Liver (tissue), 9 donors: ENCODE data around the gene EFNB3. TPM values are rescaled to one million over a fixed set of nuclear protein-coding genes. Genes with fewer than 3 reads are reported as not detected.

ENCODE experiments used
- DNase-seq: peaks from one replicate; pipeline ENCODE4 v3.0.0-alpha.2; 2017; ENCODE audit warnings: low spot score
- H3K27ac ChIP-seq, 2 donors: one replicate each; pipeline ENCODE4 v1.7.0; 2013; ENCODE audit warnings: inconsistent platforms in 2 of 2, low read length in 2 of 2, control low read depth in 1 of 2, low read depth in 1 of 2, mild to moderate bottlenecking in 1 of 2
- H3K27me3 ChIP-seq, 4 donors: one replicate each; pipeline versions ENCODE4 v1.6.1 to v1.7.0; 2013; ENCODE audit warnings: low read length in 3 of 4, inconsistent platforms in 1 of 4, mild to moderate bottlenecking in 1 of 4, moderate library complexity in 1 of 4; ENCODE audit not compliant: control insufficient read depth in 4 of 4, insufficient read depth in 4 of 4
- H3K36me3 ChIP-seq, 4 donors: one replicate each; pipeline versions ENCODE4 v1.6.1 to v1.7.0; 2013; ENCODE audit warnings: low read length in 3 of 4, mild to moderate bottlenecking in 3 of 4, low read depth in 1 of 4, moderate library complexity in 1 of 4; ENCODE audit not compliant: control insufficient read depth in 4 of 4, insufficient read depth in 3 of 4
- H3K4me1 ChIP-seq, 4 donors: one replicate each; pipeline versions ENCODE4 v1.6.1 to v1.7.0; 2013; ENCODE audit warnings: low read length in 3 of 4, mild to moderate bottlenecking in 3 of 4, moderate library complexity in 1 of 4; ENCODE audit not compliant: control insufficient read depth in 4 of 4, insufficient read depth in 4 of 4
- H3K4me3 ChIP-seq, 3 donors: one replicate each; pipeline versions ENCODE4 v1.6.1 to v1.7.0; 2013; ENCODE audit warnings: low read length in 3 of 3, control low read depth in 1 of 3, low read depth in 1 of 3, mild to moderate bottlenecking in 1 of 3
- H3K9ac ChIP-seq, 2 donors: one replicate each; pipeline ENCODE4 v1.7.0; 2013; ENCODE audit warnings: low read length in 2 of 2, mild to moderate bottlenecking in 2 of 2, moderate library complexity in 2 of 2, control low read depth in 1 of 2, low read depth in 1 of 2
- H3K9me3 ChIP-seq, 4 donors: one replicate each; pipeline versions ENCODE4 v1.6.1 to v1.7.0; 2013; ENCODE audit warnings: low read length in 3 of 4; ENCODE audit not compliant: control insufficient read depth in 4 of 4
- ATF3 ChIP-seq: IDR thresholded peaks from 2 replicates; pipeline ENCODE4 v1.6.1; 2016; ENCODE audit warnings: antibody characterized with exemption
- EGR1 ChIP-seq, 2 donors: IDR thresholded peaks; 2 replicates each; pipeline ENCODE4 v1.6.1; 2016 to 2018; ENCODE audit warnings: antibody characterized with exemption in 2 of 2, low read depth in 2 of 2
- FOXA2 ChIP-seq: IDR thresholded peaks from 2 replicates; pipeline ENCODE4 v1.6.1; 2016; ENCODE audit warnings: antibody characterized with exemption
- GABPA ChIP-seq, 2 donors: IDR thresholded peaks in 1 of 2; conservative IDR thresholded peaks in 1 of 2; 2 replicates each; pipeline ENCODE4 v1.6.1; 2016; ENCODE audit warnings: antibody characterized with exemption in 2 of 2, mild to moderate bottlenecking in 1 of 2, moderate library complexity in 1 of 2
- HNF4A ChIP-seq, 2 donors: conservative IDR thresholded peaks; 2 replicates each; pipeline ENCODE4 v1.6.1; 2016; ENCODE audit warnings: antibody characterized with exemption in 2 of 2, mild to moderate bottlenecking in 2 of 2
- HNF4G ChIP-seq: IDR thresholded peaks from 2 replicates; pipeline ENCODE4 v1.6.1; 2016; ENCODE audit warnings: antibody characterized with exemption
- JUND ChIP-seq, 2 donors: IDR thresholded peaks; 2 replicates each; pipeline ENCODE4 v1.6.1; 2016; ENCODE audit warnings: antibody characterized with exemption in 2 of 2
- MAX ChIP-seq: IDR thresholded peaks from 2 replicates; pipeline ENCODE4 v1.6.1; 2016; ENCODE audit warnings: antibody characterized with exemption
- NR2F2 ChIP-seq: IDR thresholded peaks from 2 replicates; pipeline ENCODE4 v1.6.1; 2016; ENCODE audit warnings: antibody characterized with exemption
- REST ChIP-seq: IDR thresholded peaks from 2 replicates; pipeline ENCODE4 v1.6.1; 2016; ENCODE audit warnings: antibody characterized with exemption, mild to moderate bottlenecking
- SP1 ChIP-seq: IDR thresholded peaks from 2 replicates; pipeline ENCODE4 v1.6.1; 2018; ENCODE audit warnings: antibody characterized with exemption, mild to moderate bottlenecking
- TAF1 ChIP-seq: conservative IDR thresholded peaks from 2 replicates; pipeline ENCODE4 v1.6.1; 2016; ENCODE audit warnings: antibody characterized with exemption, mild to moderate bottlenecking
- ZBTB33 ChIP-seq: IDR thresholded peaks from 2 replicates; pipeline ENCODE4 v1.6.1; 2016; ENCODE audit warnings: antibody characterized with exemption
- WGBS: extraction: QIAGEN DNeasy Blood & Tissue Kit; methylation state at CpG from one replicate; pipeline ENCODE4 v1.1.7; 2013; 5-methylcytosine and 5-hydroxymethylcytosine counted together
- polyA plus RNA-seq, 2 donors: library from polyadenylated mRNA; stranded (reverse) in 1 of 2; unstranded in 1 of 2; fragments of 200-250 nt in 1 of 2; fragments of >200 nt in 1 of 2; fragmentation: Nextera tagmentation in 1 of 2; extraction: Ambion mirVana in 1 of 2; gene quantifications; one replicate each; pipeline versions ENCODE4 v1.2.1 to v1.2.3, GENCODE V29; 2013 to 2015
- total RNA-seq, 2 donors: library from RNA; depleted of rRNA; stranded (reverse); fragments of >200 nt; gene quantifications; one replicate each; pipeline ENCODE4 v1.2.3, GENCODE V29; 2014
- donor health status: healthy.
- donor health status: healthy.
- donor health status: healthy.
- donor health status: healthy.
- donor health status: healthy.

The EFNB3 gene
- total and polyA plus RNA-seq, 4 donors: 0.19 to 0.80 (median 0.41) TPM

GRCh38 chr17:7727886-7728285, 22.9 kb downstream of the EFNB3 start:
- no peak for DNase-seq
- 85% methylated on average over 3 of the region's 3 CpGs for WGBS
- no peak overlapping the region for H3K27ac ChIP-seq
- TF ChIP-seq FOXA2 (no peak), EGR1 (IDR thresholded peaks at IDR 0.05; ENCODE audit: low read depth in 2 of 2) (no peak), GABPA (IDR thresholded peaks at IDR 0.05 in 1 of 2, conservative IDR thresholded peaks at IDR 0.05 in 1 of 2) (no peak)
- H3K27me3 ChIP-seq: peaks cover 0 to 3% (median 0%) of the 10 kb centered on the region in 4 donors
- H3K36me3 ChIP-seq: no peaks in the 10 kb centered on the region
- H3K9ac ChIP-seq: no peak overlapping the region
- no peaks in the 10 kb centered on the region for H3K9me3 ChIP-seq
- no peaks in the 10 kb centered on the region for H3K4me1 ChIP-seq
- no peak overlapping the region for H3K4me3 ChIP-seq

- no peak for DNase-seq
- Histone ChIP-seq H3K27ac (no peak overlapping the region), H3K9me3 (no peaks in the 10 kb centered on the region), H3K27me3 (peaks cover 0 to 3% (median 0%) of the 10 kb centered on the region in 4 donors), H3K36me3 (no peaks in the 10 kb centered on the region), H3K4me3 (no peak overlapping the region), H3K4me1 (no peaks in the 10 kb centered on the region), H3K9ac (no peak overlapping the region)
- TF ChIP-seq REST (no peak), ZBTB33 (no peak), SP1 (no peak), TAF1 (no peak), JUND (IDR thresholded peaks at IDR 0.05) (no peak), NR2F2 (no peak), HNF4A (conservative IDR thresholded peaks at IDR 0.05) (no peak), EGR1 (IDR thresholded peaks at IDR 0.05; ENCODE audit: low read depth in 2 of 2) (no peak), MAX (no peak), HNF4G (no peak), ATF3 (no peak)
- WGBS: 67% methylated on average over 1 of the region's 1 CpG
Measured at GRCh38 chr17:7729816-7730215, 24.8 kb downstream of the EFNB3 start.
